Mesenteric fat pad (tissue), 1 donor: ENCODE measurements around the gene MGARP. TPM values are rescaled to one million over a fixed set of nuclear protein-coding genes. Genes with fewer than 3 reads are reported as not detected.
A peak's percentile ranks its signal among the peaks of the same experiment; 100 is the strongest.
"Not testable (repeated sequence)": the region's sequence is repeated elsewhere in the genome, so short reads cannot be mapped to it uniquely, and the experiment has no call there.

Experiments used
- DNase-seq: peaks from one replicate; pipeline ENCODE4 v3.0.0-alpha.2; 2020; ENCODE audit warnings: low spot score
- total RNA-seq: library from RNA; stranded (reverse); fragmentation: NEBNext Ultra II Directional; extraction: Animal tissue kit (Norgen Biotek cat#: 25700); gene quantifications from one replicate; pipeline ENCODE4 v1.2.1, GENCODE V29; 2021
- donor health status: DM: yes; HTN: yes; CAD: no.

The MGARP gene
- total RNA-seq, 1 donor from 2014 or later = 0.39 TPM

DNA sequence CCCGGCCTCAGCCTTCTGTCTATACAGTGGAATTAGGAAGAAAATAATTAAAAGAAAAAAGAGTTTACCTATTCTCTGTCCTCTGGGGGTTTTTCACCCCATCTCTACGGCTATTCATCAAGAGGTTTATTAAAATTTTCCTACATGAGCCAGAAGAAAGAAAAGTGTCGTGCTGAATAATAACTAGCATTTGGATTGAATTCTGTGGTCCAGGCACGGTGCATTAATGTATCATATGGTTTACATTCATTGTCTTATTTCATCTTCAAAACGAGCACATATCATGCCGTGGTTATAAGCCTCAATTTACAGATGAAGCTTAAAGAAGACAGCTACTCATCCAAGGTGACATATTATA lies 15.9 kb upstream of the MGARP start:
- DNase-seq = no peak

DNA sequence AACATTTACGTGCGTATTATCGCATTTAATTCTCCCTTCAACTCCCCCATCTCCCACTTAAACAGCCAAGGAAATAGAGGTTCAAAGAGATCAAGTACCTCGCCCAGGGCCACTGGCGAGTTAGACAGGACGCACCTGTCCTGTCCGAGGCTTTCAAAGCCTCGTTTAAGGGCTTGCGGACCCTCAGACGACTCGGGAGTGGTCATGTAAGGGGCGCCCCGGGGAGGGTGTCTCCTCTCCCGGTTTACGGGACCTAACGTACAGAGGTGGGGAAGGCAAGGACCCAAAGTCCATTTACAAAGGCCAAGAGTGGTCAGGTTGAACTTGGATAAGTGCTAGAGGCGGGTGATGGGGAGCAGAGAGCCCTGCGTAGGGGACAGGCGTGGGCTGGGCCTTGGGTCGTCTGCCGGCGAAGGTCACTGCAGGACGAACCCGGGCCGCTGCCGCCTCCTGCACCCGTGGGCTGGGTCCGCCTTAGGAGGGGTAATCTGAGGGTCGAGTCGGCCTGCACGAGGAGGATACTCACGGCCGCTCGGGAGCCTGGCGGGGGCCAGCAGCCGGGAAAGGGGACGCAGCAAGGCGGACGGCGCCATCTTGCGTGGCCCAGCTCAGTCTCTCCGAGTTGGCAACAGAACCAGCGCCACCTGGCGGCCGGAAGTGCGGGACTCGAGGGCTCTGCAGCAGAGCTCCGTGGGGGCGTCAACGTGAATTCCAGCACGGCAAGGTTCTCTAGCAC lies 15.3 kb upstream of the MGARP start:
- DNase-seq = peak; percentile 99

DNA sequence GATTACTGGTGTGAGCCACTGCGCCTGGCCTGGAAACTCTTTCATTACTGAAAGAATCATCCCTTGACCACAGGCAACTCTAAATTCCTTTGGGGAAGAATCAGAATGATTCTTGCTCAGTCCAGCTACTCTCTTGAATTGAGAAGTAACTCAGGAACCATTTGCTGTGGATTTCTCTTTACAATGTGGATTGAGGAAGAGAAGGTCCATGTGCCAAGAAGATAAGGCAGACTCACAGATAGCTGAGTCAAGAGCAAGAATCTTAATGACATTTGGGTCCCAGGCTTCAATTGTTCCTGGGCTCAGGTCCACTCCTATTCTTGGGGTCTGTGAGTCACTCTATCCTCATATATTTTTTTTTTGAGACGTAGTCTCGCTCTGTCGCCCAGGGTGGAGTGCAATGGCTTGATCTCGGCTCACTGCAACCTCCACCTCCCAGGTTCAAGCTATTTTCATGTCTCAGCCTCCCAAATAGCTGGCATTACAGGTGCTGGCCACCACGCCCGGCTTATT lies 6.2 kb upstream of the MGARP start:
- DNase-seq = no peak

DNA sequence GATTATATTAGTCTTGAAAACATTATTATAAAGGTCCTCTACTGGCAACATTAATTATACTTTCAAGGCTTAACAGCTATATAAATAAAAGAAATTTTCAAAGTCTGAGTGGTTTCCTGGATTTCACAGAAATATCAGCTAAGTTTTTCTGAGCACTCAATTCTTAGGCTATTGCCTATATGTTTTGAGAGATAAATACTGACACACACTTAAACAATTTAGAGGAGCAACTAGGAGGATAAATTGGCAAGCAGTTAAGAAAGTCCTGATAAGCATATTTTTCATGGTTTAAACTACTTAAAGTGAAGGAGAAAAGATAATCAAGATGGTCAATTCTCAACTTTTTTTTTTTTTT lies 2.7 kb upstream of the MGARP start:
- DNase-seq = no peak

DNA sequence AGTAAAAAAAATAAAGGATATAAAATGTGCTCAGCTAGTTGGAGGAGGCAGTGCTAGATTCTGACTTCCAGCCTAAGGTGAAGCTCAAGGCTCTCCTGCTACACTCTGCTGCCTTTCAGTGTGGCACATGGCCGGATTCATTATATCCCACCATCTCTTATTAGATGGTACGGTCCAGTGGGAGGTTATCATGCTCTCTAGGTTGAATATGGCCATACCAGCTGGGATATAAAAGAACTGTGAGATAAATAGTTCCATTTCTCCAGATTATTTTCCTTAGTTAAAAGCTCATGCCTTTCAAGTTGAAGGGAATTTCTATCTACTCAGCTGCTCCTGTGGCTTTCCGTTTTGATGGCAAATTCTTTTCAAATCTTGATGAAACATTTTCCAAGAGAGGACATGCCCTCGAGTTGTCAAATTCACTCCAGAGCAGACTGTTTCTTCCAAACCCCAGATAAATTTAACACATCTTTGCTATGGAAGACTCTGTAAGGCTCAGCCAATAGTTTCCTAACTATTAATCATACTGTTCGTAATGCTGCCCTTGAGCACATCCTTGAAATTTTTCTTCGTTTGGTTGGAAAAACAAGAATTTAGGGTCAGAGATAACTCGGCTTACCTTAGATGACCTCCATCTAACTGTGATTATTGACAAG lies 2.2 kb upstream of the MGARP start:
- DNase-seq = no peak

DNA sequence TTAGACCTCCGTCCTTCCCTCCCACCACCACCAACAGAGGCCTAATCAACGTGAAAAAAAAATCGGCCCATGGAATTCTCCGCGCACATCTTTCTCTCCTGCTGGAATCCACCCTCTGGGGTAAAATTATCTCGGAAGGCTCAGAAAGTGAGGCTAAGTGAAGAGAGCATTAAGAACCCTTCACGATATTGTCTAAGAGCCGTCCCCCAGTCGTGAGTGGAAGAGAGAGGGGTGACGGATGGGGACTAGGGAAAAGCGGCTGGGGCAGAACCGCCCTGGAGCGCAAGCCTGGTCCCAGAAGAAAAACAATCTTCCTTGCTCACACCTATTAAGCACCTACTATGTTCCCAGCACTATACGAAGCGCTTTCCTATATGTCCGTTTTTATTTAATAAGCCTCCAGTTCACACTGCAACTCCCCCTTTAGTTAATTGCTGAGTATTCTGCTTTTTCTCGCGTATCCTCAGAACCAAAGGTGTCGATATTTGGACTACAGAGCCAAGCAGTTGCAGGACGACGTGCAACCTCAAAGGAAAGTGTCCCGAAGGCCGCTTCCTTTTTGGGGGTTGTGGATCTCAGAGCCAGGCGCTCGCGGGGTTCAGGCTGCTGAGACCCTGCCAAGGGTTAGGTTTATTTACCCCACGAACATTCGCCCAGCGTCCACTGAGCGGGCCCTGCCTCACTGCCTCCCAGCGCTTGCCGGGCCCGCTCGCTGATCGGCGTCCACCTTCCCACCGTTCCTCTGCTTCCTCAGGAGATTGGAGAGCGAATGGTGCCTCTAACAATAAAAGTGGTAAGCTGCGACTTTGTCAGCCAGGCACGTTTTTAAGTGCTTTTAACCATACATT lies 889 bp downstream of the MGARP start:
- no peak for DNase-seq

DNA sequence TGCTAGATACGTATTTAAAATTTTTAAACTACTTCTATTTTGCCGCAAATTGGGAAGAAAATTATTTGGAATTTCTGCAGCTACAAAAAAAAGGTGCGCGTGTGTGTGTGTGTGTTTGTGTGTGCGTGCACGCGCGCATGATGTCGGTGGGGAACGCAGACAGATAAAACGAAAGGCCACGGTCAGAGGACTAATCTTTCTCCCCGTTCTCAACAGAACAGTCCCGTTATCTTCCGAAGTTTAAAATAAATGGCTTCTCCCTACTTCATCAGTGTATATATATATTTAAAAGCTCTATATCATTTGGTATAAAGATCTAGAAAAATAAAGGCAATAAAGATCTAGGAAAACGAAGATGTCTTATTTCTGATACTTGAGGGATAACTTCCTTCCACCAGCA lies 1.5 kb downstream of the MGARP start:
- DNase-seq = no peak

DNA sequence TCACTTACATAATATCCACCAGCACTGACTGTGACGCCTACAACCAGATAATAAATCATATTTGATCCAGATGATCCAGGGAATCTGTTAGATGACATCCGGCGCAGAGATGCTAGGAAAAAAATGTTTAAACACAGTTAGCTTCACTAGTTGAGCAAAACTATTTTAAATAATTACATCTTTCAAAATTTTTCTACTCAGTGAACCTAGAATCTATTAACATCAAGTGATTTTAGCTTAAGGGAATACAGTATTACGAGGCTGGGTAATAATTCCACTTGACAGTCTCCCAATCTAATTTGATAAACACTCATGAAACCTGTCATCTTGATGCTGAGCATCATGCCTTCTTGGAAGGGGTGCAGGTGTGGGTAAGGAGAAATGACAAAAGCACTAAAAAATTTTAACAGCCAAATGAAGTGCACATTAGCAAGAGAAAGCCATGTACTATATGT lies 4.7 kb downstream of the MGARP start:
- no peak for DNase-seq

DNA sequence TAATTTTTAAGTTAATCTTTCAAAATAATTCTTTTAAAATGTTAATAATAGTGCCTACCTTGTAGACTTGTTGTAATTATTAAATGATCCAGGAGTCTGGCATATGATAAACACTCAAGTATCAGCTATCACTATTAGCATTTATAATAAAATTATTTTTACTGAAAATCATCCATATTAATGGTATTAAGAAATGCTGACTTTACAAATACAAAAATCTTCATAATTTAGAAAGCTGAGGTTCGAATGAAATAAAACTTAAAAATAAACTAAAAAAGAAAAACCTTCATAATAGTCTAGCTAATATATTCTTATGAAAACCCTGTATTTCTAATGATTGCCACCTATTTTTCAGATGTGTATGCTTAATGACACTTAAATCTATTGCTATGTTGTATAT lies 5.2 kb downstream of the MGARP start:
- no peak for DNase-seq

DNA sequence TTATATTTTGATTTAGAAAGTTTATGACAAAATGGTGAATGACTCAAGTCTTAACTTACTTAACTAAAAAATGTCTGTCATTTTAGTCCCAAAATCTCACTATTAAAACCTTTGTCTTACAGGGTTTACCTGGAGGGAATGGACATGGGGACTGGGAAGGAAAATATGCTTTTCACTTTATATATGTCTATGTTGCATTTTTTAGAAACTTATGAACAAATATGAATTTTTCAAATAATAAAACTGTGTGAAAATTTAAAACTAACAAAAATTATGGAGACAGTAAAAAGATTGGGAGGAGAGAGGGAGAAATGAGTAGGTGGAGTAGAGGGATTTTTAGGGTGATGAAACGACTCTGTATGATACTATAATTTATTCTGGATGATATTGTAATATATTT lies 6.2 kb downstream of the MGARP start:
- no peak for DNase-seq

DNA sequence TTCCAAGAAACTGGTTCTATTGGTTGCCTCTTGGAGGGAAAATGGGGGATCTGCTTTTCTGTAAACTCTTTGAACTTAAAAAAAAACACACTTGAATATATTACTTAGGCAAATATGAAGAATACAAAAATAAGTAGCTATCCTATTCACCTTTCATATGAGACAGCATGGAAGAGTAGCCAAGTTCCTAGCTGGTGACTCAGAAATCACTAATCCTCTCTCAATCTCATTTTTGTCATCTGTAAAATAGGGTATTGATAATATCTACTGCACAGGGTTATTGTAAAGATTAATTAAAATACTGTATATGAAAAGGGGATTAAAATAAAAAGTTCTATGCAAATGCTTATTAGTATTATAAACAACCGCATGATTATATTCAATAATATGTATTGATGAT lies 12.7 kb downstream of the MGARP start:
- DNase-seq = no peak

DNA sequence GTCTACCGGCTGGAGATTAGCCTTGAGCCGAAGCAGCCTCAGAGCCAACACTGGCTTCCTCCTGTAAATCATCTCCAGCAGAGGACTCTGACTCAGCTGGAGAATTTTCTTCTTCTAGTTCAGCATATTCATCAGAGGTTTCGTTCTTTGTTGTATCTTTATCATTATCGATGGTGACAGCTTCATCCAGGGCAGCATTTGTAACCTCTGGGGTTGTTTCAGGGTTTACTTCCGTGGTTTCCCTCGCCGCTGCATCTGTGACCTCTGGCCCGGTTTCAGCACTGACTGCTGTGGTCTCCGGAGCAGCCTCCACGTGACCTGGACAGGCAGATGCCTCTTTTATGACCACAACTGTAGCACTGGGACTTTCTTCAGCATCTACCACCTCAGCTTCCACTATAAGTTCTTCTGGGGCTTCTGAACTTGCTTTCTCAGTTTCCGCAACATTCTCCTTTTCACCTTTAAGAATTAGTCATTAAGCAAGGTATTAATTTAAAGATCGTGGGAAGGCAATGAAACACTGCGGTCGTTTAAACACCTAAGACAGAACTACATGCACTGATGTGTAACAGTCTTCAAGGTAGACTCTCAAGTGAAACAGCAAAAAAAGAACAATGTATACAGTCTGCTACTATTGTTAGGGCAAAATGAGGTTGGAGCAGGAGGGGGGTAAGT lies 13.3 kb downstream of the MGARP start:
- DNase-seq = no peak

DNA sequence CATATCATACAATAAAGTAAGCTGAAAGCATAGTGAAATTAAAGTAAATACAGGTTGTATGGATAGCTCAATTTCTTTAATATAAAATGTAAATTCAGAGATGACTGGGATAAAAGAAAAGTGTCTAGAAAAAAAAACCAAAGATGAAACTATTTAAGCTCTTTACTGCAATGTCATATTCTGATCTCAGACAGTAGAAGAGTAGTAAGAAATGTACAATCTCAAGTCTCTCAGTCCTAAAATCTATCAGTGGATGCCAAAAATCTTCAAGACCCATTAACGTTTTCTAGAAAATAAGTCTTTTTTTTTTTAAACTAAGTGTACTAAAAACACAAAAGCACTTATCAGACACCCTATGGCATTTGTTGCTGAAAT lies 13.8 kb downstream of the MGARP start:
- no peak for DNase-seq

DNA sequence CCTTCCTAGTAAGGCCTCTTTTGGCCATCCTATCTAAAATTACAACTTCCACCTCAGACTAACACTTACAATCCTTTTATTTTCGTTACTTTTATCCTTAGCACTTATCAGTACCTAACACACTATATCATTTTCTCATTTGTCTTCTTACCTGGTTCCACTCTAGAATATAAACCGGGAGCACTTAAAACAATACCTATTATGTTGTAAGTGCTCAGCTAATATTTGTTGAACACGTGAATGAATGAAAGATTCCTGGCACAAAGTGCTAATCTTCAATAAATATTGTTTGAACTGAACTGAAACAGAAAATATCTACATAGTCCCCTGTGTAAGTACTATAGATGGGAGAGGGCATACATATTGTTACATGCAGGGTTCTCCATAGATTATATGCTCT lies 14.4 kb downstream of the MGARP start:
- no peak for DNase-seq

DNA sequence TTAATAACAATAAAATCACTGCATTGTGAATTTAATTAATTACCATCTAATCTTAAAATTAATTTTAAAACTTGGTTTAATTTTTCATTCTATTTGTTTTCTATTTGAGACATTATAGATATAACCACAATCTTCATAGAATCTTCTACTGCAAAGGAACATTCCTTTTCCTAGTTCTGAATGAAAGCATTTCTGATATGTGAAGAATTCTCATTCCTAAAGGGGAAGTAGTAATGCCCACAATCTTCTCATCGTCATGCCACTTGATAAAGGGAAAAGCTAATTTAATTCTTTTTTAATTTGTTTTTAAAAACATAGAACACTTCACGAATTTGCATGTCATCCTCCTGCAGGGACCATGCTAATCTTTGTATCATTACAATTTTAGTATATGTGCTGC lies 23.7 kb downstream of the MGARP start:
- DNase-seq = no peak

DNA sequence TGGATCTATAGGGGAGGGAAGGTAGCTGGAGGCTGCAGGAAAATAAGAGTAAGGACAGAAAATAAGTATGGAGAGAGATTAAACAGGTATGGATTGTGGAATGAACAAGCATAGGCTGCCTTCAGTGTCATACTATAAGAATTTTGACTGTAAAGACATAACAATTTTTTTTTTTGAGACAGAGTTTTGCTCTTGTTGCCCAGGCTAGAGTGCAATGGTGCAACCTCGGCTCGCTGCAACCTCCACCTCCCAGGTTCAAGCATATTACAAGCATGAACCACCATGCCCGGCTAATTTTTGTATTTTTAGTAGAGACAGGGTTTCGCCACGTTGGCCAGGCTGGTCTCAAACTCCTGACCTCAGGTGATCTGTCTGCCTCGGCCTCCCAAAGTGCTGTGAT lies 24.4 kb downstream of the MGARP start:
- not testable (repeated sequence) for DNase-seq

DNA sequence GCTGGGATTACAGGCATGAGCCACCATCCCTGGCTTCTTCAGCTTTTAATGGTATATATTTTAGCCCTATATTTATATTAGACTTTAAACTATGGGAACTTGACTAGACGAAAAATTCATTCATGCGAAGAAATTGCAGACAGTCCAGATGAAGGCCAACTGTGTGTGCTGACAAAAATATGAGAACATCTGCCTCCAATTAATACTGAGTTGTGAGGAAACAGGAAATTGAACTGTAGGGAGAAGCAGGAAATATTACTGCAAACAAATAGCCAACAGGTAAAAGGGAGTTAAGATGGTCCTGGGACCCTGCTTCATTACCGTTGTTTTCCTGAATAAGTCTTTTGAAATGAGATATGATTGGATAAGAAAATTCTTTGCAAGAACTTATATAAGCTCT lies 26.3 kb downstream of the MGARP start:
- no peak for DNase-seq

DNA sequence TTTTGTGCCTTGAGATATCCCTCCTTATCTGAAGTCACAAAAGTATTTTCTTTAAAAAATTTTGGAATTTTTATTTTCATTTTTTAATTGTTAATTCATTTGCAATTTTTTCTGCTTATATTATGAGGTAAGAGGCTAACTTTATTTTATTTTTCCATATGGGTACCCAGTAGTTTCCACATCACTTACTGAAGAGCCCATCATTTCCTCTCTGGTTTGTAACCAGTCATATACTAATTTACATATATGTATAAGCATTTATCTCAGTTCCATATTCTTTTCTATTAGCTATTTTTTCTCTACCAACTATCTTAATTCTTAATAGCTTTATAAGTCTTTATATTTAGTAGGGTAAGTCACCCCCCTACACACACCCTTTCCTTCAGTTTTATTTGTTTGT lies 27.0 kb downstream of the MGARP start:
- DNase-seq = no peak

DNA sequence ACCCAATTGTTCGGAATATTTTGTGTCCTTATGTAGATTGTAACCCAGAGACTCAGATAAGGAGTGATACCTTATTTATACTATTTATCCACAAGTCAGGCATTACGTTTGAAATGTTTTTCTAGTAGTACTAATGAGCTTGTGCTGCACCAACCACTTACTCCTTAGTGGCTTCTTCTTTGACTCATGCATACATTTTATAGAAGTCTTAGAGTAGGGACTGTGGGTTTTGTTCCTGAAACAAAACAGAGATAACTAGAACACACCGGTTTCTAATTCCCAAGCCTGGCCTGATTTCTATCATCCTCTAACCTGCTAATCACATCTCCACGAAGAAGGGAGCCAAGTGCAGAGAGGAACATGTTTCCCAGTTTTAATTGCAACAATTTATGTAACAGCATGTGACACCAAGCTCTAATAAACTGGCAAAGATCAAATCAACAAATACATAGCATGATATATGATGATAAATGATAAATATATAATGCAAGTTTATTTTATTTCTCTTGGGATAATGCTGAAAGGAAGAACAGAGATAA lies 32.3 kb downstream of the MGARP start:
- no peak for DNase-seq

DNA sequence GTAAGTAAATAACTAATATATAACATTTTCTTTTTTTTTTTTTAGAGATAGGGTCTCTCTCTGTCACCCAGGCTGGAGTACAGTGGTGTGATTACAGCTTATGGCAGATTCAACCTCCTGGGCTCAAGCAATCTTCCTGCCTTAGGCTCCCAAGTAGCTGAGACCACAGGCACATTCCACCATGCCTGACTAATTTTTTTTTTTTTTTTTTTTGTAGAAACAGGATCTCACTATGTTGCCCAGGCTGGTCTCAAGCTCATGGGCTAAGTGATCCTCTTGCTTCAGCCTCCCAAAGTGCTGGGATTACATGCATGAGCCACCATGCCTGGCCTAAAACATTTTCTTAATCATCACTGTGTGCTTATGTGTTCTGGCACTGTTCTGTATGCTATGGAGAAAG lies 32.8 kb downstream of the MGARP start:
- no peak for DNase-seq

DNA sequence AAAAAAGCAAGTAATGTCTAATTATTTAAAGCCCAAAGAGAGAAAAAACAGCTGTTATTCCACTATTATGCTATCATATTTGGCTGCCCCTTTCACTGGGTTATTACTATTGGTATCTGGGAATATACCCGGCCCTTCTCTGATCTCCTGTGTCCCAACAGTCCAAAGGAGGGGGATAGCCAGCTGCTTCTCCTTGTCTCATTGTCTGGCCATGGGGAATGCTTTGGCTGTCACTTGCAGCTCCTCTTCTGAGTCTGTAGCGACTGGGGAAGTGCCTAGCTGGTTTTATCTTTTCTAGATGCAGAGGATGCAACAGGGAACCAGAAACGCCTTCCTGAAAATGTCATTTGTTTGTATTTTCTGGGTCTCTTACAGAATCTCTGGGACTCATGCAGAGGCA lies 33.9 kb downstream of the MGARP start:
- DNase-seq = no peak
